HG03139 (cell line): ENCODE results near the gene GPSM1.

Experiments
- ATAC-seq: cut with Tn5 transposase; IDR thresholded peaks from one replicate; pipeline ENCODE4 v1.9.1; 2021; ENCODE audit not compliant: unreplicated experiment

Gene GPSM1

GRCh38 chr9:136304456-136304855 lies 22.9 kb upstream of the GPSM1 start:
- no peak for ATAC-seq

- no peak for ATAC-seq
Measured at GRCh38 chr9:136304981-136305380, 22.4 kb upstream of the GPSM1 start.

GRCh38 chr9:136305804-136306203 lies 21.5 kb upstream of the GPSM1 start:
- ATAC-seq, result no peak

GRCh38 chr9:136306211-136307208 lies 20.8 kb upstream of the GPSM1 start:
- ATAC-seq, result no peak

GRCh38 chr9:136307215-136307750 lies 20.1 kb upstream of the GPSM1 start:
- no peak for ATAC-seq

- no peak for ATAC-seq
Measured at GRCh38 chr9:136308006-136308701, 19.2 kb upstream of the GPSM1 start.

GRCh38 chr9:136308702-136309053 lies 18.7 kb upstream of the GPSM1 start:
- ATAC-seq, result no peak

GRCh38 chr9:136309101-136309801 lies 18.1 kb upstream of the GPSM1 start:
- no peak for ATAC-seq

GRCh38 chr9:136309806-136310220 lies 17.5 kb upstream of the GPSM1 start:
- ATAC-seq, result no peak

- ATAC-seq, result no peak
Measured at GRCh38 chr9:136310273-136311030, 16.9 kb upstream of the GPSM1 start.

GRCh38 chr9:136311051-136312008 lies 16.0 kb upstream of the GPSM1 start:
- no peak for ATAC-seq

- ATAC-seq, result no peak
Measured at GRCh38 chr9:136312009-136312375, 15.3 kb upstream of the GPSM1 start.

GRCh38 chr9:136312436-136312835 lies 14.9 kb upstream of the GPSM1 start:
- ATAC-seq, result no peak

- no peak for ATAC-seq
Measured at GRCh38 chr9:136313111-136314055, 14.0 kb upstream of the GPSM1 start.

- ATAC-seq, result no peak
Measured at GRCh38 chr9:136314056-136314416, 13.3 kb upstream of the GPSM1 start.

- no peak for ATAC-seq
Measured at GRCh38 chr9:136314944-136315343, 12.4 kb upstream of the GPSM1 start.

- ATAC-seq, result no peak
Measured at GRCh38 chr9:136316271-136316751, 11.0 kb upstream of the GPSM1 start.
